Measurements from ENCODE around the gene CA10. TPM values are rescaled to one million over a fixed set of nuclear protein-coding genes. Genes with fewer than 3 reads are reported as not detected.

Gene CA10
- total RNA-seq, 1 donor from 2014 or later = 10.4 TPM

DNA sequence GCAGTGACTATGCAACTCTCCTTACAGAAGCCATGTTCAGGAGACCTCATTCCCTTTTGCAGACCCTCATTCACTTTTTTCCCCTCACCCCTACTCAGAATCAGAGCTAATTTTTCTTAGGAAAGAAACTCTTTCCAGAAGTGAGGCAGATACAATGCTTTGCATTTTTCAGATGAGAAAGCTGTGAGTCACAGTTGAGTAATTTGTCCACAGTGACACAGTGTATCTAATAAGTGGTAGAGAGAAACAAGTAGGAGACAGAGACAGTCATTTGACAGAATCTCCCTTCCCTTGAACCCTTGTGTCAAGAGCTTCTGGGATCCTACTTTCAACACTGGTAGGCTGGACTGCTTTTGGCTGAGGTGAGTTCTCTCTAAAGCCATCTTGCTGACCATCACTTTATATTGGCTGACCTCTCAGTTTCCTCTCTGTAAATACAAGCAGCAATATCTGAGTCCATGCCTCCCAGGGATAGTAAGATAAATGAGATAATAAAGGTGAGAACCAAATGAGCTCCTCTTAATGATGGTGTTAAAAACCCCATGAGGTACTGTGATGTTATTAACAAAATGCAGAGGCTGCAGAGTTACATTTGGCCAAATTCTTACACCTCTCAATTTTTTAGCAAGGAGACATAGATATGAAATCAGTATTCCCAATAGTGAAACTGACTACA lies 130.8 kb downstream of the CA10 start:
- no peak overlapping the region for H3K4me3 ChIP-seq (ENCODE audit: low read length in 3 of 3)
- H3K36me3 ChIP-seq (ENCODE audit: control insufficient read depth in 3 of 3, insufficient read depth in 3 of 3, low read length in 3 of 3) = no peaks in the 10 kb centered on the region
- no peak overlapping the region for H3K9ac ChIP-seq (ENCODE audit: low read depth in 1 of 3, low read length in 3 of 3)
- H3K9me3 ChIP-seq (ENCODE audit: control insufficient read depth in 3 of 3, low read length in 3 of 3) = no peaks in the 10 kb centered on the region
- no peaks in the 10 kb centered on the region for H3K4me1 ChIP-seq (ENCODE audit: control insufficient read depth in 3 of 3, insufficient read depth in 3 of 3, low read length in 3 of 3)
- H3K27me3 ChIP-seq (ENCODE audit: control insufficient read depth in 3 of 3, insufficient read depth in 3 of 3, low read length in 3 of 3) = no peaks in the 10 kb centered on the region
- no peak overlapping the region for H3K27ac ChIP-seq (ENCODE audit: low read depth, low read length)

DNA sequence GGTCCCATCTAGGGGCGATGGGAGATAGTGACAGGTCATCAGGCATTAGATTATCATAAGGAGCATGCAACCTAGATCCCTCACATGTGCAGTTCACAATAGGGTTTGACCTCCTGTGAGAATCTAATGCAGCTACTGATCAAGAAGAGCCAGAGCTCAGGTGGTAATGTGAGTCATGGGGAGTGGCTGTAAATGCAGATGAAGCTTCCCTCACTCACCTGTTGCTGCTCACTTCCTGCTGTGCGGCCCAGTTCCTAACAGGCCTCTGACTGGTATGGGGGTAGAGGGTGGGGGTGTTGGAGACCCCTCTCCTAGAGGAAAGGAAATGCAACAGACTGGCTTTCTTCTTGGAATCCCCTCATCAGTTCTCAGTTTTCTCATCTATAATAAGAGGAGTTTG lies 131.4 kb downstream of the CA10 start:
- Histone ChIP-seq H3K36me3 (ENCODE audit: control insufficient read depth in 3 of 3, insufficient read depth in 3 of 3, low read length in 3 of 3) (no peaks in the 10 kb centered on the region), H3K9ac (ENCODE audit: low read depth in 1 of 3, low read length in 3 of 3) (no peak overlapping the region), H3K4me3 (ENCODE audit: low read length in 3 of 3) (no peak overlapping the region), H3K27ac (ENCODE audit: low read depth, low read length) (no peak overlapping the region), H3K9me3 (ENCODE audit: control insufficient read depth in 3 of 3, low read length in 3 of 3) (no peaks in the 10 kb centered on the region), H3K4me1 (ENCODE audit: control insufficient read depth in 3 of 3, insufficient read depth in 3 of 3, low read length in 3 of 3) (no peaks in the 10 kb centered on the region), H3K27me3 (ENCODE audit: control insufficient read depth in 3 of 3, insufficient read depth in 3 of 3, low read length in 3 of 3) (no peaks in the 10 kb centered on the region)

DNA sequence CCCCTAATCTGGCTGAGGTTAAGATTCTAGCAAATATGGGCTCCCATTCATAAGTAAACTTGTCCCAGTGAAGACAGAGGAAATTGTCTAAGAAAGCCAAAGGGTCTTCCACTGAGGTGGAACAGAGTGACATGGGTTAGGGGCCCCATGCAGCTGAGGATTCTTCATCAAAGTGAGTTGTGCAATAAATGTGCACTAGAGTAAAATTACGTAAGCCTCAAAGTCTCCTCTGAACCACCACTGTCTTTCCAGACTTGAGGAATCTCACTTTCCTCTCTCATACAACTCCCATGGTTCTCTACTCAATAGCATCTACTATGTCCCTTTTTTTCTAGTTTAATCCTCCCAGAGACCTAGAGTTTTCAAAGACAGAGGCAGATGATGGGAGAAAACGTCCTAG lies 132.4 kb downstream of the CA10 start:
- H3K9ac ChIP-seq (ENCODE audit: low read depth in 1 of 3, low read length in 3 of 3) = no peak overlapping the region
- H3K4me3 ChIP-seq (ENCODE audit: low read length in 3 of 3) = no peak overlapping the region
- no peaks in the 10 kb centered on the region for H3K9me3 ChIP-seq (ENCODE audit: control insufficient read depth in 3 of 3, low read length in 3 of 3)
- H3K27ac ChIP-seq (ENCODE audit: low read depth, low read length) = no peak overlapping the region
- no peaks in the 10 kb centered on the region for H3K36me3 ChIP-seq (ENCODE audit: control insufficient read depth in 3 of 3, insufficient read depth in 3 of 3, low read length in 3 of 3)
- H3K27me3 ChIP-seq (ENCODE audit: control insufficient read depth in 3 of 3, insufficient read depth in 3 of 3, low read length in 3 of 3) = no peaks in the 10 kb centered on the region
- H3K4me1 ChIP-seq (ENCODE audit: control insufficient read depth in 3 of 3, insufficient read depth in 3 of 3, low read length in 3 of 3) = no peaks in the 10 kb centered on the region

DNA sequence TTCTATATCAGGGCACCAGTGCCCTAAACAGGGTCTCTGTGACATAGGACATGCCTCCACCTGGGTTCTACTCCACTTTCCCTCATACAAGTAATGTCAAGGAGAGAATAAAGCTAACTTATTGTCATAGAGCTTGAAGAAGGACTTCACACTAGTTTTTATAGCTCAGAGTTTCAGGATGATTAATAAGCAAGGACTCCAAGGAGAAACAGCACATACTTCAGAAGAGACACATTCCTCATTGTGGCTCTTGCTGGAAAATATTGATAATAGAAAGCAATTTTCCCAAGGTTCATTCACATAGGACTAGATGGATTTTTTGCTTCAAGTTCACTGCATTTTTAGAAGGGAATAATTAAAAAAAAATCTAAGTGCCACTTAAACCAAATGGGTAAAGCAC lies 133.3 kb downstream of the CA10 start:
- no peak overlapping the region for H3K9ac ChIP-seq (ENCODE audit: low read depth in 1 of 3, low read length in 3 of 3)

DNA sequence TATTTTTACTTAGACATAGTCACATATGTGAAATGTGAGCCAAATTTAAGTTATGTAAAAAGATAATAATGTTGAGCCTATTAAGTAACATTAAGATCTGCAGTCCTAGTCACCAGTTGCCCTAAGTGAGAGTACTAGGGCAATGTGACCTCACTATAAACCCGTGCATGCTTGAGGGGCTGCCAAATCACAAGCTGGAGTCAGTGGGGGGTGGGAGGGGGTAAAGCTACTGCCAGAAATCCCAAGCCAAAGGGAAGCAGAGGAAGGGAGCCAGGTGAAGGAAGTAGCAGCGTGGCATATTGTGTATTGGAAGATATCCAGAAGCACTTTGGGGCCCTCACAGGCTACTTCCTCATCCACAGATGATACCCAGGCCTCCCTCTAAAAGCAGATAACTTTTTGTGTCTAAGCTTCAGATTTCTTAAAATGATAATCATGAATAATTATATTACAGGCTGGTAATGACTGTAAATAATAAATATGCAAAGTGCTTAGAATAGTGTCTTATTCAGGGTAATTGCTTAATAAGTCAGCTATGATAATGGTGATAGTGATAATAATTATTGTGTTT lies 134.1 kb downstream of the CA10 start:
- Histone ChIP-seq H3K4me3 (ENCODE audit: low read length in 3 of 3) (no peak overlapping the region), H3K27me3 (ENCODE audit: control insufficient read depth in 3 of 3, insufficient read depth in 3 of 3, low read length in 3 of 3) (no peaks in the 10 kb centered on the region), H3K9ac (ENCODE audit: low read depth in 1 of 3, low read length in 3 of 3) (no peak overlapping the region), H3K27ac (ENCODE audit: low read depth, low read length) (no peak overlapping the region), H3K36me3 (ENCODE audit: control insufficient read depth in 3 of 3, insufficient read depth in 3 of 3, low read length in 3 of 3) (no peaks in the 10 kb centered on the region), H3K9me3 (ENCODE audit: control insufficient read depth in 3 of 3, low read length in 3 of 3) (no peaks in the 10 kb centered on the region), H3K4me1 (ENCODE audit: control insufficient read depth in 3 of 3, insufficient read depth in 3 of 3, low read length in 3 of 3) (no peaks in the 10 kb centered on the region)

More for the DNA sequence above, 133.3 kb downstream of the CA10 start:
- Histone ChIP-seq H3K36me3 (ENCODE audit: control insufficient read depth in 3 of 3, insufficient read depth in 3 of 3, low read length in 3 of 3) (no peaks in the 10 kb centered on the region), H3K9me3 (ENCODE audit: control insufficient read depth in 3 of 3, low read length in 3 of 3) (no peaks in the 10 kb centered on the region), H3K4me1 (ENCODE audit: control insufficient read depth in 3 of 3, insufficient read depth in 3 of 3, low read length in 3 of 3) (no peaks in the 10 kb centered on the region), H3K4me3 (ENCODE audit: low read length in 3 of 3) (no peak overlapping the region), H3K27ac (ENCODE audit: low read depth, low read length) (no peak overlapping the region), H3K27me3 (ENCODE audit: control insufficient read depth in 3 of 3, insufficient read depth in 3 of 3, low read length in 3 of 3) (no peaks in the 10 kb centered on the region)

DNA sequence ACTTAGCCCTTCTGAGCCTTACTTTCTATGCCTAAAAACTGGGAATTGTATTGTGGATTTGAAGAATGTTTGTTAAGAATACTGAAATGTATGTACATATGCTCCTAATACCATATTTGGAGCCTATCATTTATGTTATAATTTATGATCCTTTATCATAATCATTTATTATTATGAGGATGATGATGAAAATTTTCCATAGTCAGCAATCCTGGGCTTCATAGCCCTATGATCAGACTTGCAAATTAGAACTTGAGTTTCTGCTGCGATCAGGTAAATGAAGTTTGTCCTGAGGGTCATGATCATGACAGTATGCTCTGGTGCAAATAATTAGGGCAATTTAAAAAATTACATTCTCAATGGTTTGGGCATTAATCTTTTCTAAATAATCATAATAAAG lies 147.4 kb downstream of the CA10 start:
- H3K4me1 ChIP-seq (ENCODE audit: control insufficient read depth in 3 of 3, insufficient read depth in 3 of 3, low read length in 3 of 3) = no peaks in the 10 kb centered on the region
- no peaks in the 10 kb centered on the region for H3K27me3 ChIP-seq (ENCODE audit: control insufficient read depth in 3 of 3, insufficient read depth in 3 of 3, low read length in 3 of 3)
- no peaks in the 10 kb centered on the region for H3K9me3 ChIP-seq (ENCODE audit: control insufficient read depth in 3 of 3, low read length in 3 of 3)

DNA sequence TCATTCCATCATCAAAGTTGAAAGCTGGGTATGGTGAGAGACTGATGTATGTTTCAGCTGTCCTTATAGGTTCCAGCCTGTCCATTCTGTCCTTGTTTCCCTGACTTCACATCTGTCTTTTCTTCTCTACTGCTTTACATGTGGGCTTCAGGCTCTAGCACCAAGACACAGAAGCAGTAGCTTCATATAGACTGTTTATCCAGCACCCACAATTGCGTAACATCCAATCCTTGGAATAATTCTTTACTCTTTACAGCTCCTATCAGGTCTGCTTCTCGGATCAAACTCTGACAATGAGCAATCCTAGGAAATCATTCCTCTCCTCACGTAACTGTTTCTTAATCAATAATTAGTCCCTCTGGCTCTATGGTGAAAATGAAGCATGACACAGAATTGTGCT lies 158.9 kb downstream of the CA10 start:
- no peaks in the 10 kb centered on the region for H3K36me3 ChIP-seq (ENCODE audit: control insufficient read depth in 3 of 3, insufficient read depth in 3 of 3, low read length in 3 of 3)
- H3K4me3 ChIP-seq (ENCODE audit: low read length in 3 of 3) = no peak overlapping the region
- H3K4me1 ChIP-seq (ENCODE audit: control insufficient read depth in 3 of 3, insufficient read depth in 3 of 3, low read length in 3 of 3) = no peaks in the 10 kb centered on the region
- H3K9me3 ChIP-seq (ENCODE audit: control insufficient read depth in 3 of 3, low read length in 3 of 3) = no peaks in the 10 kb centered on the region
- no peak overlapping the region for H3K27ac ChIP-seq (ENCODE audit: low read depth, low read length)
- no peaks in the 10 kb centered on the region for H3K27me3 ChIP-seq (ENCODE audit: control insufficient read depth in 3 of 3, insufficient read depth in 3 of 3, low read length in 3 of 3)
- no peak overlapping the region for H3K9ac ChIP-seq (ENCODE audit: low read depth in 1 of 3, low read length in 3 of 3)

More for the DNA sequence above, 147.4 kb downstream of the CA10 start:
- Histone ChIP-seq H3K9ac (ENCODE audit: low read depth in 1 of 3, low read length in 3 of 3) (no peak overlapping the region), H3K27ac (ENCODE audit: low read depth, low read length) (no peak overlapping the region), H3K36me3 (ENCODE audit: control insufficient read depth in 3 of 3, insufficient read depth in 3 of 3, low read length in 3 of 3) (no peaks in the 10 kb centered on the region), H3K4me3 (ENCODE audit: low read length in 3 of 3) (no peak overlapping the region)

DNA sequence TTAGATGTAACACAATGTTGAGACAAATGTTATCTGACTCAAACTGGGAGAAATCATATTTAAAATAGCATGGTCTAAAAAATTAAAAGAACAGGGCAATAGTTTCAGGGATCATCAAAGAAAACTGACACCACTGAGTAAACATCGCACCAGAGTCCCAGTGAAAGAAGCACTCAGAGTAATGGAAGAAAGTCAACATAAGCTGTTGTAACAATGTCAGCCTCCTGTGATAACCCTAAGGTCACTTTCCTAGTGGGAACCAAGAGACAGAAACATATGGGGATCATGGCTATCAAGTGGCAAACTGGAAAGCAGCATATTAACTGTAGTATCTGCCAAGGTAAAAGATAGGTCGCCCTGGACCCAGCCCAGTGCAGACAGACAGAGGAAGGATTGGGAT lies 160.8 kb downstream of the CA10 start:
- Histone ChIP-seq H3K4me3 (ENCODE audit: low read length in 3 of 3) (no peak overlapping the region), H3K9ac (ENCODE audit: low read depth in 1 of 3, low read length in 3 of 3) (no peak overlapping the region), H3K9me3 (ENCODE audit: control insufficient read depth in 3 of 3, low read length in 3 of 3) (no peaks in the 10 kb centered on the region), H3K36me3 (ENCODE audit: control insufficient read depth in 3 of 3, insufficient read depth in 3 of 3, low read length in 3 of 3) (no peaks in the 10 kb centered on the region), H3K27me3 (ENCODE audit: control insufficient read depth in 3 of 3, insufficient read depth in 3 of 3, low read length in 3 of 3) (no peaks in the 10 kb centered on the region), H3K27ac (ENCODE audit: low read depth, low read length) (no peak overlapping the region), H3K4me1 (ENCODE audit: control insufficient read depth in 3 of 3, insufficient read depth in 3 of 3, low read length in 3 of 3) (no peaks in the 10 kb centered on the region)

DNA sequence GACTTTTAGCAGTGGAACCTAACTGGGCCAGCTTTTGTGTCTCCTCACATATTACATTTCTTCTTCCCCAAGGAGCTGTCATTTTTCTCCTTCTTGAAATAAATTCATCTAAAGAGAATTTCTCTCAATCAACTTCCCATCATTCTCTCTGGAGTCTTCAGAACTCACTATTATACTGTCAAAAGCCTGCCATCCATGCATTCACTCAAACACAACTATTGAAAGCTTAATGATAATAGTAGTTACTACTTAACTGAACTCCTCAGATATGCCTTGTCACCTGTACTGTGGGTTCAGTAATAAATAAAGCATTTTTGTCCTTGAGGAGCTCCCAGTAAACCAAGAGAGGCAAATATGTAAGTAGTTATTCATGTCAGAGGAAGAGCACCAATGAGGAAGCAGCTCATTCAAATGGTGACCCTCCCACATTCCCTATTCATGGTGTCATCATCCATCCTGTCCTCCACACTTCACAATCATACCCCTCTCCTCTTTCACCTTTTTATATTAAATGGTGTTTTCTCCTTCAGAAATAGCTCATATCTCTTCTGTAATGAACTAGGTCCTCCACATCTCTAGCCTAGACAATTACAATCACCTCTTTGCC lies 162.6 kb downstream of the CA10 start:
- Histone ChIP-seq H3K27ac (ENCODE audit: low read depth, low read length) (no peak overlapping the region), H3K9ac (ENCODE audit: low read depth in 1 of 3, low read length in 3 of 3) (no peak overlapping the region), H3K4me3 (ENCODE audit: low read length in 3 of 3) (no peak overlapping the region), H3K4me1 (ENCODE audit: control insufficient read depth in 3 of 3, insufficient read depth in 3 of 3, low read length in 3 of 3) (no peaks in the 10 kb centered on the region), H3K36me3 (ENCODE audit: control insufficient read depth in 3 of 3, insufficient read depth in 3 of 3, low read length in 3 of 3) (no peaks in the 10 kb centered on the region), H3K27me3 (ENCODE audit: control insufficient read depth in 3 of 3, insufficient read depth in 3 of 3, low read length in 3 of 3) (no peaks in the 10 kb centered on the region), H3K9me3 (ENCODE audit: control insufficient read depth in 3 of 3, low read length in 3 of 3) (no peaks in the 10 kb centered on the region)

DNA sequence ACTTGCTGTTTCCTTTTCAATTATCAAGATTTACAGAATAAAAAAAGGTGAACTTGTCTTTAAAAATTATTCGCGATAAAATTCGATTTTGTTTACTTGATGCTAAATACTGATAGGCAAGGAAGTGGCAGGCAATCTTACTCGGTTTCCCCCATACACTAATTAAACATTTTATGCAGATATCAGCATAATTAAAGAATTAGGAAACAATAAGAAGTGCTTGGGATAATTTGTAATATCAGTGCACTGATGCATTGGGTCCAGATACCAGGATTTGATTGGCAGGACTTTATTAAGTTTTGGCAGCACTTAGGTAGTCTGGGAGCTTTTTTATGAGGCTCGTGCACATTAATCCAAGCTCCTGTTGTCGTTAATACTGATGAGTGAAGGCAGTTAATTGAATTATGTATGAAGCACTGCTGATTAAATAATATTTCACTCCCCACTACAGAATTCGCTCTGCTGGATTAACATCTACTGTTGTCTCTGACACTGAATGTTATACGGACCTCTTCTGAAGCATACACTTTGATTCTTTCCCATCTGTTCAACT lies 165.6 kb downstream of the CA10 start:
- no peak overlapping the region for H3K9ac ChIP-seq (ENCODE audit: low read depth in 1 of 3, low read length in 3 of 3)
- H3K27ac ChIP-seq (ENCODE audit: low read depth, low read length) = no peak overlapping the region
- H3K9me3 ChIP-seq (ENCODE audit: control insufficient read depth in 3 of 3, low read length in 3 of 3) = no peaks in the 10 kb centered on the region
- no peaks in the 10 kb centered on the region for H3K4me1 ChIP-seq (ENCODE audit: control insufficient read depth in 3 of 3, insufficient read depth in 3 of 3, low read length in 3 of 3)
- no peaks in the 10 kb centered on the region for H3K36me3 ChIP-seq (ENCODE audit: control insufficient read depth in 3 of 3, insufficient read depth in 3 of 3, low read length in 3 of 3)
- no peak overlapping the region for H3K4me3 ChIP-seq (ENCODE audit: low read length in 3 of 3)
- no peaks in the 10 kb centered on the region for H3K27me3 ChIP-seq (ENCODE audit: control insufficient read depth in 3 of 3, insufficient read depth in 3 of 3, low read length in 3 of 3)
